Measurements from ENCODE around the gene CSF1R.

GRCh38 chr5:150124111-150124557 lies 37.8 kb upstream of the CSF1R start:
- TF ChIP-seq CTCF (IDR thresholded peaks at IDR 0.05) (no peak), POLR2A (IDR thresholded peaks at IDR 0.05) (no peak)

Measured in gastroesophageal sphincter (tissue), 3 donors.